Thoracic aorta (tissue), 2 donors: ENCODE measurements around the gene SPATA3. TPM values are rescaled to one million over a fixed set of nuclear protein-coding genes. Genes with fewer than 3 reads are reported as not detected.

Source experiments
- ATAC-seq: fragments of 150-250 bp; one replicate; pipeline ENCODE4 v1.8.0; 2017; ENCODE audit warnings: low read depth; ENCODE audit not compliant: insufficient number of reproducible peaks, low FRiP score
- DNase-seq: peaks from one replicate; pipeline ENCODE4 v3.0.0-alpha.2; 2020; ENCODE audit warnings: low spot score
- H3K27ac ChIP-seq, 2 donors: fragments of 200-600 bp; sonication (generic); 1 replicate in 1 of 2; 2 replicates in 1 of 2; pipeline ENCODE4 v1.5.1; 2016; ENCODE audit warnings: mild to moderate bottlenecking in 2 of 2, moderate library complexity in 2 of 2
- H3K27me3 ChIP-seq: fragments of 200-600 bp; sonication (generic); replicated peaks from 2 replicates; pipeline ENCODE4 v1.6.0; 2016; ENCODE audit warnings: mild to moderate bottlenecking; ENCODE audit not compliant: insufficient read depth
- H3K36me3 ChIP-seq: fragments of 200-600 bp; sonication (generic); one replicate; pipeline ENCODE4 v1.5.1; 2016
- H3K4me1 ChIP-seq, 2 donors: fragments of 200-600 bp; sonication (generic); 1 replicate in 1 of 2; 2 replicates in 1 of 2; pipeline versions ENCODE4 v1.5.1 to v1.6.0; 2016; ENCODE audit warnings: low read depth in 2 of 2, mild to moderate bottlenecking in 1 of 2; ENCODE audit not compliant: control insufficient read depth in 1 of 2
- H3K4me3 ChIP-seq: fragments of 200-600 bp; sonication (generic); 2 replicates; pipeline ENCODE4 v1.5.1; 2016; ENCODE audit warnings: mild to moderate bottlenecking
- H3K9me3 ChIP-seq: fragments of 200-600 bp; sonication (generic); 2 replicates; pipeline ENCODE4 v1.5.1; 2016
- total RNA-seq, 2 donors: library from RNA; depleted of rRNA; stranded (reverse); fragments of >200 nt; gene quantifications; one replicate each; pipeline versions ENCODE4 v1.1.0 to v1.2.3, GENCODE V29; 2016
- TF ChIP-seq, protein P1 (sequence below): fragments of 200-600 bp; sonication (generic); IDR thresholded peaks from one replicate; pipeline ENCODE4 v1.5.1; 2019; ENCODE audit warnings: antibody characterized with exemption

The SPATA3 gene
- total RNA-seq, 2 donors from 2014 or later: not detected

DNA sequence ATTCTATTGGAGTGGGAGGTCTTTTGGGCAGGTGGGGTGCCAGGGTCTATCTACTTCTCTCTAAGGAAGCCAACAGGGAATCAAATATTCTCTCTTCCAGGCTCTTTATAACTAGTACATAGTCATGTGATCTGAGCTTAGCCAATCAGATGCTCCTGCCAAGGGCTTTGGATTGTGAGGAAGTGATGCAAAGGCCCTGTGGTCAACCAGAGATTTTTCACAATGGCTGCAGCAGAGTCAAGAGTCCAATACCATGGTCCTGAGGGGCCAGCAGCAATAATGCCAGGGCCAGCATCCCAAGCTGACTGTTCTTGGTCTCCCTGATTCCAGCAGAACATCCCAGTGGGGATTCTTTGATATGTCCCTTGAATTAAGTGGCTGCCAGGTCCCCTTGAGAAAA, 33.0 kb downstream of the SPATA3 start:
- Histone ChIP-seq H3K4me1 (no peaks in the 10 kb centered on the region), H3K4me3 (no peak overlapping the region), H3K9me3 (no peaks in the 10 kb centered on the region), H3K27me3 (no peaks in the 10 kb centered on the region), H3K36me3 (no peaks in the 10 kb centered on the region), H3K27ac (no peak overlapping the region)
- ATAC-seq (no peak), DNase-seq (no peak)
- TF ChIP-seq, protein P1, sequence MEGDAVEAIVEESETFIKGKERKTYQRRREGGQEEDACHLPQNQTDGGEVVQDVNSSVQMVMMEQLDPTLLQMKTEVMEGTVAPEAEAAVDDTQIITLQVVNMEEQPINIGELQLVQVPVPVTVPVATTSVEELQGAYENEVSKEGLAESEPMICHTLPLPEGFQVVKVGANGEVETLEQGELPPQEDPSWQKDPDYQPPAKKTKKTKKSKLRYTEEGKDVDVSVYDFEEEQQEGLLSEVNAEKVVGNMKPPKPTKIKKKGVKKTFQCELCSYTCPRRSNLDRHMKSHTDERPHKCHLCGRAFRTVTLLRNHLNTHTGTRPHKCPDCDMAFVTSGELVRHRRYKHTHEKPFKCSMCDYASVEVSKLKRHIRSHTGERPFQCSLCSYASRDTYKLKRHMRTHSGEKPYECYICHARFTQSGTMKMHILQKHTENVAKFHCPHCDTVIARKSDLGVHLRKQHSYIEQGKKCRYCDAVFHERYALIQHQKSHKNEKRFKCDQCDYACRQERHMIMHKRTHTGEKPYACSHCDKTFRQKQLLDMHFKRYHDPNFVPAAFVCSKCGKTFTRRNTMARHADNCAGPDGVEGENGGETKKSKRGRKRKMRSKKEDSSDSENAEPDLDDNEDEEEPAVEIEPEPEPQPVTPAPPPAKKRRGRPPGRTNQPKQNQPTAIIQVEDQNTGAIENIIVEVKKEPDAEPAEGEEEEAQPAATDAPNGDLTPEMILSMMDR: no peak

DNA sequence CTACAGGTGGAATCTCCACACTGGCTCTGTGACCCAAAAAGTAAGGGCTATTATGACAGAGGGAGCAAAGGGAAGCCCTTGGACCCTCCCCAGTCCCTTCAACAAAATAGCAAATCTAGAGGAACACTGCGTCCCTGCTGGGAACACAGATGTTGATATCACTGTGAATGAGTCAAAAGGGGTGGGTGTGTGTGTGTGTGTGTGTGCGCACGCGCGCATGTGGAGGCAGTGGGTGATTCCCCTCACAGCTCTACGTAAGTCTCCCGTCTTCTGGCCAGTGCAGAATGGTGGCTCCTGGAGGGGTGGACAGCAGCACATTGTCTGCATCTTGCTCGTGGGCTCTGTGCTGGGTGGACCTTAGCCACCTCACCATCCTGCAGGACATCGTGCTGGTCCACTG, 33.6 kb downstream of the SPATA3 start:
- H3K27ac ChIP-seq: no peak overlapping the region
- ATAC-seq: no peak

DNA sequence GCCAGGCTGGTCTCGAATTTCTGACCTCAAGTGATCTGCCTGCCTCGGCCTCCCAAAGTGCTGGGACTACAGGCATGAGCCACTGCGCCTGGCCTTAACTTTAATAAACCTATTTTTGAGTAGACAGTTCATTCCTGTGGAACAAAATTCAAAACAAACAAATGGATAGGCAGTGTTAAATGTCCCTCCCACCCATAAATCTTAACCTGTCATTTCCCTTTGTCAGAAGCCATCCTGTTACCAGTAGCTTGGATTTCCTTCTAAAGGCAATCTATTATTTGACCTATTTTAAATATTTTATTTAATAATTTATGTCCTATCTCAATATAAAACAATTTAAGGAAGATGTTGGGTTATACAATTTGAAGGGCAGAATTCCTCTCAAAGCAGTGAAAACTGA, 34.8 kb downstream of the SPATA3 start:
- ATAC-seq (no peak), DNase-seq (no peak)
- Histone ChIP-seq H3K9me3 (no peaks in the 10 kb centered on the region), H3K27me3 (no peaks in the 10 kb centered on the region), H3K4me1 (no peaks in the 10 kb centered on the region), H3K4me3 (no peak overlapping the region), H3K27ac (no peak overlapping the region), H3K36me3 (no peaks in the 10 kb centered on the region)
- TF ChIP-seq, protein P1: no peak

More for the DNA sequence above, 33.6 kb downstream of the SPATA3 start:
- Histone ChIP-seq H3K36me3 (no peaks in the 10 kb centered on the region), H3K9me3 (no peaks in the 10 kb centered on the region), H3K4me3 (no peak overlapping the region), H3K4me1 (no peaks in the 10 kb centered on the region), H3K27me3 (no peaks in the 10 kb centered on the region)
- DNase-seq: no peak
- TF ChIP-seq, protein P1: no peak

DNA sequence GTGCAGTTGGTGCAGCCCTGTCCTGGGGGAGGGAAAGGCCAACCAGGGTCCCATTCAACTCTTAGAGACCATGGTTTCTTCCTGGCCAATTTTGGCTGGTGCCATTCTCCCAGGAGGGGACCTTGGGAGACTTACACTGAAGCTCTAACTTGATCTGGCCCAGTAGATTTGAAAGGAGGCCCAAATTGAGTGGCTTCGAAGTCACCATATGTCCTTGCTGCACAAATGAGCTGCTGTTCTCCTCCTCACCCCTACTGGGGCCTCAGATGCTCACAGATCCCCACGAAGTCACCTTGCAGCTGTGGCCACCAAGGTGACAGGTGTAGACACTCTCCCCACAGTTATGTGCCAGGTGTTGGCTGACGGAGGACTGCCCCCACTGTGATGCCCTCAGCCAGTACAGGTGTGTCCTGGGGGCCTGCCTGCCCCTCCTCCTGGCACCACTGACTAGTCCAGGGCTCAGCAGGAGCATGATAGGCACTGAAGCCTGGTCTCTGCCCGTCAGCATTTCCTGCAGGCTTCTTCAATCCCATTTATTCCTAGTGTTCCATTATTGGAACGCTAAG, 36.7 kb downstream of the SPATA3 start:
- DNase-seq: no peak
- no peak for ATAC-seq
- H3K27ac ChIP-seq: no peak overlapping the region
- H3K4me3 ChIP-seq: no peak overlapping the region
- no peaks in the 10 kb centered on the region for H3K36me3 ChIP-seq
- H3K27me3 ChIP-seq: peaks cover 10% of the 10 kb centered on the region
- H3K4me1 ChIP-seq: no peaks in the 10 kb centered on the region
- H3K9me3 ChIP-seq: no peaks in the 10 kb centered on the region
- TF ChIP-seq, protein P1: no peak

DNA sequence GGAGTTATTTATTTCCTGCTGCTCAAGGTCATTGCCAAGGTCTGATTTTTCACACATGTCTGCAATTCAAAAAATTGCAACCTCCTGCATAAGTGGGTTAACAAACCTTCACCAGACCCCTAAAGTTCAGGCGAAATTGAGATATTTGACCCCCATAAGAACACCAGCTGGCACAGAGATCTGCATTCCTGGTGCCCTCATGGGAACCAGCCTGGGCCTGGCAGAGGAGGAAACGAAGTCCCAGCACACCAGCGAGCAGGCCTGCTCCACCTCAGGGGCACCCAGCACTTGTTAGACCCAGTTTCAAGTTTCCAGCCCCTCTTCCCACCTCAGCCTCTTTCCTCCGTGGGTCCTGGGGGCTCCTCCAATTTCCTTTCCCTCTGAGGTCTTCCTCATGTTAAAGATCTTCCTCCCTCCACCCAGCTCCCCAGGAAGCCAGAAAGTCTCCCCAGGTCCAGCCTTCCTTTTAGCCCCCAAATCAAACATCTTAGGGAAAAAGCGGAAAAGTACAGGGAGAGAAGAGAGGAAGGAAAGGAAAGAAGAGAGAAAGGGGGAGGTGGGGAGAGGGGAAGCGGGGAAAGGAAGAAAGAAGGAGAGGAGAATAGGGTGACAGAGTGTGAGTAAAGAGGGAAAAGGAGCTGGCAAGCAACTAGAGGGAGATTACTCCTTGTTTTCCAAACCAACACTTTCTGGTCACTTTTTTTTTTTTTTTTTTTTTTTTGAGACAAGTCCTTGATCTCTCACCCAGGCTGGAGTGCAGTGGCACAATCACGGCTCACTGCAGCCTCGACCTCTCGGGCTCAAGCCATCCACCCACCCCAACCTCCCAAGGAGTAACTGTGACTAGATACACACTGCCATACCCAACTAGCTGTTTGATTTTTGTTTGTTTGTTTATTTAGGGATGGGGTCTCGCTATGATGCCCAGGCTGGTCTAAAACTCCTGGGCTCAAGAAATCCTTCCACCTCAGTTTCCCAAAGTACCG, 37.5 kb downstream of the SPATA3 start:
- DNase-seq: no peak
- Histone ChIP-seq H3K27me3 (peaks cover 10% of the 10 kb centered on the region), H3K27ac (no peak overlapping the region), H3K4me1 (no peaks in the 10 kb centered on the region), H3K4me3 (no peak overlapping the region), H3K36me3 (no peaks in the 10 kb centered on the region), H3K9me3 (no peaks in the 10 kb centered on the region)
- TF ChIP-seq, protein P1: no peak
- no peak for ATAC-seq
